ENCODE data around the gene MYCL. TPM values are rescaled to one million over a fixed set of nuclear protein-coding genes. Genes with fewer than 3 reads are reported as not detected.

MYCL gene
- total and polyA plus RNA-seq, 2 of the 13 experiments (the other 11 are each of a cell fraction or from before 2014, with no cell fraction given): 0.31 to 1.7 TPM

DNA sequence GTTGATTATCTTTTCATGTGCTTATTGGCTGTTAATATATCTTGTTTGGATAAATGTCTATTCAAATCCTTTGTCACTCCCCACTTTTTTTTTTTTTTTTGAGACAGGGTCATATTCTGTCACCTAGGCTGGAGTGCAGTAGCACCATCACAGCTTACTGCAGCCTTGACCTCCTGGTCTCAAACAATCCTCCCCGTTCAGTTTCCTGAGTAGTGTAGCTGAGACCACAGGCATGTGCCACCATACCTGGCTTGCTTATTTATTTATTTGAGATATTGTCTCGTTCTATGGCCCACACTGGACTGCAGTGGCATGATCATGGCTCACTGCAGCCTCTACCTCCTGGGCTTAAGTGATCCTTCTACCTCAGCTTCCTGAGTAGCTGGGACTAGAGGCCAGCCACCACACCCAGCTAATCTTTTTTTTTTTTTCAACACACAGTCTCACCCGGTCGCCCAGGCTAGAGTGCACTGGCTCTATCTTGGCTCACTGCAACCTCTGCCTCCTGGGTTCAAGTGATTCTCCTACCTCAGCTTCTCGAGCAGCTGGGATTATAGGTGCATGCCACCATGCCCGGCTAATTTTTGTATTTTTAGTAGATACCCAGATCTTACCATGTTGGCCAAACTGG is 13.9 kb upstream of the MYCL start (continued):
- TF ChIP-seq DNMT3B (CRISPR knock-in tag; conservative IDR thresholded peaks at IDR 0.05): no peak
- no peak for TF ChIP-seq MED13 (CRISPR knock-in tag; IDR thresholded peaks at IDR 0.05)
- no peak for TF ChIP-seq SMAD9 (CRISPR knock-in tag; IDR thresholded peaks at IDR 0.05)
- no peak for TF ChIP-seq ZNF264 (CRISPR knock-in tag; IDR thresholded peaks at IDR 0.05)
- no peak for TF ChIP-seq SOX6 (IDR thresholded peaks at IDR 0.05)
- TF ChIP-seq SOX6 (CRISPR knock-in tag; IDR thresholded peaks at IDR 0.05): peak; percentile 68
- TF ChIP-seq, protein P1, sequence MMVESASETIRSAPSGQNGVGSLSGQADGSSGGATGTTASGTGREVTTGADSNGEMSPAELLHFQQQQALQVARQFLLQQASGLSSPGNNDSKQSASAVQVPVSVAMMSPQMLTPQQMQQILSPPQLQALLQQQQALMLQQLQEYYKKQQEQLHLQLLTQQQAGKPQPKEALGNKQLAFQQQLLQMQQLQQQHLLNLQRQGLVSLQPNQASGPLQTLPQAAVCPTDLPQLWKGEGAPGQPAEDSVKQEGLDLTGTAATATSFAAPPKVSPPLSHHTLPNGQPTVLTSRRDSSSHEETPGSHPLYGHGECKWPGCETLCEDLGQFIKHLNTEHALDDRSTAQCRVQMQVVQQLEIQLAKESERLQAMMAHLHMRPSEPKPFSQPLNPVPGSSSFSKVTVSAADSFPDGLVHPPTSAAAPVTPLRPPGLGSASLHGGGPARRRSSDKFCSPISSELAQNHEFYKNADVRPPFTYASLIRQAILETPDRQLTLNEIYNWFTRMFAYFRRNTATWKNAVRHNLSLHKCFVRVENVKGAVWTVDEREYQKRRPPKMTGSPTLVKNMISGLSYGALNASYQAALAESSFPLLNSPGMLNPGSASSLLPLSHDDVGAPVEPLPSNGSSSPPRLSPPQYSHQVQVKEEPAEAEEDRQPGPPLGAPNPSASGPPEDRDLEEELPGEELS (CRISPR knock-in tag; IDR thresholded peaks at IDR 0.05): peak; percentile 44; the same call in 1 of the 2 replicates
- TF ChIP-seq, protein P2, sequence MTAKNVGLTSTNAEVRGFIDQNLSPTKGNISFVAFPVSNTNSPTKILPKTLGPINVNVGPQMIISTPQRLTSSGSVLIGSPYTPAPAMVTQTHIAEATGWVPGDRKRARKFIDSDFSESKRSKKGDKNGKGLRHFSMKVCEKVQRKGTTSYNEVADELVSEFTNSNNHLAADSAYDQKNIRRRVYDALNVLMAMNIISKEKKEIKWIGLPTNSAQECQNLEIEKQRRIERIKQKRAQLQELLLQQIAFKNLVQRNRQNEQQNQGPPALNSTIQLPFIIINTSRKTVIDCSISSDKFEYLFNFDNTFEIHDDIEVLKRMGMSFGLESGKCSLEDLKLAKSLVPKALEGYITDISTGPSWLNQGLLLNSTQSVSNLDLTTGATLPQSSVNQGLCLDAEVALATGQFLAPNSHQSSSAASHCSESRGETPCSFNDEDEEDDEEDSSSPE (CRISPR knock-in tag; IDR thresholded peaks at IDR 0.05): no peak
- TF ChIP-seq, protein P3, sequence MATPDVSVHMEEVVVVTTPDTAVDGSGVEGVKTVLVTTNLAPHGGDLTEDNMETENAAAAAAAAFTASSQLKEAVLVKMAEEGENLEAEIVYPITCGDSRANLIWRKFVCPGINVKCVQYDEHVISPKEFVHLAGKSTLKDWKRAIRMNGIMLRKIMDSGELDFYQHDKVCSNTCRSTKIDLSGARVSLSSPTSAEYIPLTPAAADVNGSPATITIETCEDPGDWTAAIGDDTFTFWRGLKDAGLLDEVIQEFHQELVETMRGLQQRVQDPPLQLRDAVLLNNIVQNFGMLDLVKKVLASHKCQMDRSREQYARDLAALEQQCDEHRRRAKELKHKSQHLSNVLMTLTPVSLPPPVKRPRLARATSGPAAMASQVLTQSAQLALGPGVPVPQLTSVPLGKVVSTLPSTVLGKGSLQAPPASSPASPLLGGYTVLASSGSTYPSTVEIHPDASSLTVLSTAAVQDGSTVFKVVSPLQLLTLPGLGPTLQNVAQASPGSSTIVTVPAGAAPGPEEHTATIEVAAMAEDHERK (CRISPR knock-in tag; IDR thresholded peaks at IDR 0.05; ENCODE audit: low read depth): no peak
- TF ChIP-seq, protein P4, sequence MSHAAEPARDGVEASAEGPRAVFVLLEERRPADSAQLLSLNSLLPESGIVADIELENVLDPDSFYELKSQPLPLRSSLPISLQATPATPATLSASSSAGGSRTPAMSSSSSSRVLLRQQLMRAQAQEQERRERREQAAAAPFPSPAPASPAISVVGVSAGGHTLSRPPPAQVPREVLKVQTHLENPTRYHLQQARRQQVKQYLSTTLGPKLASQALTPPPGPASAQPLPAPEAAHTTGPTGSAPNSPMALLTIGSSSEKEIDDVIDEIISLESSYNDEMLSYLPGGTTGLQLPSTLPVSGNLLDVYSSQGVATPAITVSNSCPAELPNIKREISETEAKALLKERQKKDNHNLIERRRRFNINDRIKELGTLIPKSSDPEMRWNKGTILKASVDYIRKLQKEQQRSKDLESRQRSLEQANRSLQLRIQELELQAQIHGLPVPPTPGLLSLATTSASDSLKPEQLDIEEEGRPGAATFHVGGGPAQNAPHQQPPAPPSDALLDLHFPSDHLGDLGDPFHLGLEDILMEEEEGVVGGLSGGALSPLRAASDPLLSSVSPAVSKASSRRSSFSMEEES (CRISPR knock-in tag; IDR thresholded peaks at IDR 0.05): no peak
- TF ChIP-seq TBP (CRISPR knock-in tag; IDR thresholded peaks at IDR 0.05): no peak
- TF ChIP-seq SMARCE1 (IDR thresholded peaks at IDR 0.05; ENCODE audit: borderline replicate concordance): no peak
- TF ChIP-seq, protein P5, sequence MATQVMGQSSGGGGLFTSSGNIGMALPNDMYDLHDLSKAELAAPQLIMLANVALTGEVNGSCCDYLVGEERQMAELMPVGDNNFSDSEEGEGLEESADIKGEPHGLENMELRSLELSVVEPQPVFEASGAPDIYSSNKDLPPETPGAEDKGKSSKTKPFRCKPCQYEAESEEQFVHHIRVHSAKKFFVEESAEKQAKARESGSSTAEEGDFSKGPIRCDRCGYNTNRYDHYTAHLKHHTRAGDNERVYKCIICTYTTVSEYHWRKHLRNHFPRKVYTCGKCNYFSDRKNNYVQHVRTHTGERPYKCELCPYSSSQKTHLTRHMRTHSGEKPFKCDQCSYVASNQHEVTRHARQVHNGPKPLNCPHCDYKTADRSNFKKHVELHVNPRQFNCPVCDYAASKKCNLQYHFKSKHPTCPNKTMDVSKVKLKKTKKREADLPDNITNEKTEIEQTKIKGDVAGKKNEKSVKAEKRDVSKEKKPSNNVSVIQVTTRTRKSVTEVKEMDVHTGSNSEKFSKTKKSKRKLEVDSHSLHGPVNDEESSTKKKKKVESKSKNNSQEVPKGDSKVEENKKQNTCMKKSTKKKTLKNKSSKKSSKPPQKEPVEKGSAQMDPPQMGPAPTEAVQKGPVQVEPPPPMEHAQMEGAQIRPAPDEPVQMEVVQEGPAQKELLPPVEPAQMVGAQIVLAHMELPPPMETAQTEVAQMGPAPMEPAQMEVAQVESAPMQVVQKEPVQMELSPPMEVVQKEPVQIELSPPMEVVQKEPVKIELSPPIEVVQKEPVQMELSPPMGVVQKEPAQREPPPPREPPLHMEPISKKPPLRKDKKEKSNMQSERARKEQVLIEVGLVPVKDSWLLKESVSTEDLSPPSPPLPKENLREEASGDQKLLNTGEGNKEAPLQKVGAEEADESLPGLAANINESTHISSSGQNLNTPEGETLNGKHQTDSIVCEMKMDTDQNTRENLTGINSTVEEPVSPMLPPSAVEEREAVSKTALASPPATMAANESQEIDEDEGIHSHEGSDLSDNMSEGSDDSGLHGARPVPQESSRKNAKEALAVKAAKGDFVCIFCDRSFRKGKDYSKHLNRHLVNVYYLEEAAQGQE (IDR thresholded peaks at IDR 0.05; ENCODE audit: borderline replicate concordance in 1 of 2, low read depth in 1 of 2, low read length in 2 of 2): no peak
- TF ChIP-seq, protein P6, sequence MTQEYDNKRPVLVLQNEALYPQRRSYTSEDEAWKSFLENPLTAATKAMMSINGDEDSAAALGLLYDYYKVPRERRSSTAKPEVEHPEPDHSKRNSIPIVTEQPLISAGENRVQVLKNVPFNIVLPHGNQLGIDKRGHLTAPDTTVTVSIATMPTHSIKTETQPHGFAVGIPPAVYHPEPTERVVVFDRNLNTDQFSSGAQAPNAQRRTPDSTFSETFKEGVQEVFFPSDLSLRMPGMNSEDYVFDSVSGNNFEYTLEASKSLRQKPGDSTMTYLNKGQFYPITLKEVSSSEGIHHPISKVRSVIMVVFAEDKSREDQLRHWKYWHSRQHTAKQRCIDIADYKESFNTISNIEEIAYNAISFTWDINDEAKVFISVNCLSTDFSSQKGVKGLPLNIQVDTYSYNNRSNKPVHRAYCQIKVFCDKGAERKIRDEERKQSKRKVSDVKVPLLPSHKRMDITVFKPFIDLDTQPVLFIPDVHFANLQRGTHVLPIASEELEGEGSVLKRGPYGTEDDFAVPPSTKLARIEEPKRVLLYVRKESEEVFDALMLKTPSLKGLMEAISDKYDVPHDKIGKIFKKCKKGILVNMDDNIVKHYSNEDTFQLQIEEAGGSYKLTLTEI (CRISPR knock-in tag; conservative IDR thresholded peaks at IDR 0.05): no peak
- no peak for TF ChIP-seq SIX1 (CRISPR knock-in tag; IDR thresholded peaks at IDR 0.05; ENCODE audit: borderline replicate concordance)
- no peak for TF ChIP-seq MTA3 (CRISPR knock-in tag; IDR thresholded peaks at IDR 0.05)
- no peak for TF ChIP-seq BORCS8-MEF2B (CRISPR knock-in tag; IDR thresholded peaks at IDR 0.05)
